HG03159 (cell line): ENCODE data around the gene UBR3.
A peak's percentile ranks its signal among the peaks of the same experiment; 100 is the strongest.
"Not testable (repeated sequence)": the region's sequence is repeated elsewhere in the genome, so short reads cannot be mapped to it uniquely, and the experiment has no call there.

Experiments
- ATAC-seq: cut with Tn5 transposase; IDR thresholded peaks from one replicate; pipeline ENCODE4 v1.9.1; 2021; ENCODE audit warnings: mild to moderate bottlenecking, moderate library complexity; ENCODE audit not compliant: unreplicated experiment

Gene UBR3

GRCh38 chr2:169867579-169867978 is 40.3 kb downstream of the UBR3 start:
- ATAC-seq: no peak

- ATAC-seq: no peak
These were observed 41.7 kb downstream of the UBR3 start for GRCh38 chr2:169868951-169869350.

- not testable (repeated sequence) for ATAC-seq
These were observed 44.1 kb downstream of the UBR3 start for GRCh38 chr2:169871369-169871768.

- no peak for ATAC-seq
These were observed 44.7 kb downstream of the UBR3 start for GRCh38 chr2:169871994-169872393.

- ATAC-seq: no peak
These were observed 50.1 kb downstream of the UBR3 start for GRCh38 chr2:169877398-169877797.

- ATAC-seq: no peak
These were observed 59.9 kb downstream of the UBR3 start for GRCh38 chr2:169887120-169887519.

- no peak for ATAC-seq
These were observed 64.5 kb downstream of the UBR3 start for GRCh38 chr2:169891593-169892298.

- no peak for ATAC-seq
These were observed 65.7 kb downstream of the UBR3 start for GRCh38 chr2:169892951-169893350.

- no peak for ATAC-seq
These were observed 68.2 kb downstream of the UBR3 start for GRCh38 chr2:169895294-169895985.

GRCh38 chr2:169897834-169898233 is 70.6 kb downstream of the UBR3 start:
- no peak for ATAC-seq

- ATAC-seq: not testable (repeated sequence)
These were observed 72.8 kb downstream of the UBR3 start for GRCh38 chr2:169900103-169900502.

- no peak for ATAC-seq
These were observed 73.4 kb downstream of the UBR3 start for GRCh38 chr2:169900686-169901085.

- no peak for ATAC-seq
These were observed 79.5 kb downstream of the UBR3 start for GRCh38 chr2:169906731-169907130.

- no peak for ATAC-seq
These were observed 82.1 kb downstream of the UBR3 start for GRCh38 chr2:169909376-169909775.

- ATAC-seq: no peak
These were observed 83.0 kb downstream of the UBR3 start for GRCh38 chr2:169910109-169910799.

- no peak for ATAC-seq
These were observed 83.9 kb downstream of the UBR3 start for GRCh38 chr2:169911119-169911518.

GRCh38 chr2:169916623-169917022 is 89.4 kb downstream of the UBR3 start:
- no peak for ATAC-seq

GRCh38 chr2:169923977-169924376 is 96.7 kb downstream of the UBR3 start:
- ATAC-seq: no peak

GRCh38 chr2:169925968-169926367 is 98.7 kb downstream of the UBR3 start:
- no peak for ATAC-seq

GRCh38 chr2:169928463-169928864 is 101.2 kb downstream of the UBR3 start:
- no peak for ATAC-seq

- peak; percentile 87 for ATAC-seq
These were observed 106.0 kb downstream of the UBR3 start for GRCh38 chr2:169933124-169933711.

- ATAC-seq: not testable (repeated sequence)
These were observed 109.4 kb downstream of the UBR3 start for GRCh38 chr2:169936652-169937051.
